Common myeloid progenitor, CD34-positive (primary cell): ENCODE measurements around the gene RTP2.

Experiments used
- CTCF ChIA-PET: fragments of 350-600 bp; sonication (Branson Sonifier 250); formaldehyde crosslinking; loops from one replicate; lab custom pipeline; 2021; ENCODE audit warnings: antibody characterized with exemption; lab: Charles Lee
- POLR2A ChIA-PET: fragments of 350-600 bp; sonication (Branson Sonifier 250); formaldehyde crosslinking; loops from one replicate; lab custom pipeline; 2021; ENCODE audit warnings: antibody characterized with exemption; lab: Charles Lee
- DNase-seq, 3 donors: peaks; one replicate each; pipeline versions ENCODE4 v3.0.0 to v3.0.0-alpha.2; 2013
- H3K27ac ChIP-seq, 2 experiments: 1 replicate in 1 of 2; 2 replicates in 1 of 2; pipeline ENCODE4 v1.7.0; 2013; ENCODE audit warnings: inconsistent platforms in 2 of 2, low read length in 2 of 2, mild to moderate bottlenecking in 2 of 2, low read depth in 1 of 2, moderate library complexity in 1 of 2; ENCODE audit not compliant: severe bottlenecking in 2 of 2, insufficient read depth in 1 of 2, poor library complexity in 1 of 2
- H3K27me3 ChIP-seq, 5 experiments: replicated peaks in 2 of 5; 1 replicate in 3 of 5; 2 replicates in 2 of 5; pipeline versions ENCODE4 v1.6.1 to v1.7.0; 2013; ENCODE audit warnings: low read length in 4 of 5, mild to moderate bottlenecking in 2 of 5, moderate library complexity in 2 of 5, inconsistent platforms in 1 of 5; ENCODE audit not compliant: insufficient read depth in 5 of 5, control insufficient read depth in 4 of 5
- H3K36me3 ChIP-seq, 4 experiments: 1 replicate in 2 of 4; 2 replicates in 2 of 4; pipeline versions ENCODE4 v1.6.1 to v1.7.0; 2013; ENCODE audit warnings: low read length in 3 of 4, control low read depth in 1 of 4, mild to moderate bottlenecking in 1 of 4; ENCODE audit not compliant: control insufficient read depth in 4 of 4, insufficient read depth in 4 of 4
- H3K4me1 ChIP-seq, 4 experiments: 1 replicate in 3 of 4; 2 replicates in 1 of 4; pipeline versions ENCODE4 v1.6.1 to v1.7.1; 2013; ENCODE audit warnings: low read length in 3 of 4, mild to moderate bottlenecking in 3 of 4, control low read depth in 1 of 4, inconsistent platforms in 1 of 4, moderate library complexity in 1 of 4; ENCODE audit not compliant: control insufficient read depth in 4 of 4, insufficient read depth in 4 of 4; ENCODE audit errors: control extremely low read depth in 1 of 4
- H3K4me3 ChIP-seq, 7 experiments: 1 replicate in 4 of 7; 2 replicates in 3 of 7; pipeline versions ENCODE4 v1.5.1 to v1.7.0; 2013; ENCODE audit warnings: mild to moderate bottlenecking in 7 of 7, low read length in 6 of 7, moderate library complexity in 6 of 7, inconsistent platforms in 2 of 7, low read depth in 2 of 7, control low read depth in 1 of 7; ENCODE audit not compliant: insufficient read depth in 4 of 7, control insufficient read depth in 1 of 7; ENCODE audit errors: extremely low read depth in 1 of 7
- H3K9me3 ChIP-seq, 5 experiments: 1 replicate in 4 of 5; 2 replicates in 1 of 5; pipeline versions ENCODE4 v1.6.1 to v1.7.1; 2013; ENCODE audit warnings: low read length in 4 of 5, mild to moderate bottlenecking in 2 of 5, inconsistent platforms in 1 of 5, low read depth in 1 of 5, moderate library complexity in 1 of 5; ENCODE audit not compliant: control insufficient read depth in 4 of 5, insufficient read depth in 2 of 5; ENCODE audit errors: control extremely low read depth in 1 of 5
- WGBS: methylation state at CpG from one replicate; pipeline ENCODE4 v1.1.5; 2013; ENCODE audit not compliant: insufficient coverage; 5-methylcytosine and 5-hydroxymethylcytosine counted together

RTP2 gene

DNA sequence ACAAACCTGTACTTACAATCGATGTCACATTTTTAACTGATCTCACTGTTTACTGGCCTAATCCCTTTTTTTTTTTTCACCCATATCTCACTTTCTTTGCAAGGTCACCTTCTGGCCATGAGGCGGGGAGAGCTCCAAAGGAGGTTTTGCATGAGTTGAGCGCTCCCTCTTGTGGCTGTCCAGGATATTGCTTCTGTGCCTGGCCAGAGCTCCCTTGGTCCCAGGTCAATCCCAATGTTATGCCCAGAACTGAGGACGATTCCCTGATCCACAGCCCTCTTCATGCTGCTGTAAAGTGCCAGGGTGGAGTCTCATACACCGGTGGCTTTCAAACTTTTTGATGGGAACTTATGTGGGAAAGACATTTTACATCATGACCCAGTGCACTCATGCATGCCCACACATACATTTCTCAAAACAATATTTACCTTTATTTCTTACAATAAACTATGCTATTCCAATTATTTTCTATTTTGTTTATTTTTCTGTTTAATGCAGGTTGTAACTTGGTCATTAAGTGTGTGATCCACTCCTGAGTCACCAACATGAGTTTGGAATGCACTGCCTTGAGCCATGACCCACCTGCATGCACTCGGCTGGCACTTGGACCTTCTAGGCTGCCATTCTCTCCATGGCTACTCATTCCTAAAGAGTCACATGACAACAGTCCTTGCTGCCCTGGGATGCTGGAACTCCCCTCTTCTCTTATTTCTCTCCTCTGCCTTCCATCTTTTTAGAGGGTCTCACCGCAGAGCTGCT is 22.5 kb downstream of the RTP2 start:
- CTCF ChIA-PET = interaction anchor here (0.8 to 14.6 kb wide), 33 partner anchors 9 to 1477 kb away, joined by 3 to 376 read pairs (median 5); partner anchors contain the start of genes RTP2 and SST
- peak; percentile 57 to 71 (median 61) for DNase-seq
- Histone ChIP-seq H3K27ac (no peak overlapping the region), H3K4me3 (no peak overlapping the region), H3K36me3 (no peaks in the 10 kb centered on the region), H3K9me3 (peaks cover 0 to 3% (median 0%) of the 10 kb centered on the region in 5 experiments), H3K27me3 (peaks cover 2 to 10% (median 4%) of the 10 kb centered on the region in 5 experiments), H3K4me1 (no peaks in the 10 kb centered on the region)
- POLR2A ChIA-PET = no interaction called here
- 20% methylated on average over 5 of the region's 7 CpGs for WGBS

GRCh38 chr3:187678726-187679268 is 23.6 kb downstream of the RTP2 start:
- 25% methylated on average over 5 of the region's 5 CpGs for WGBS
- Histone ChIP-seq H3K9me3 (no peaks in the 10 kb centered on the region), H3K36me3 (no peaks in the 10 kb centered on the region), H3K27ac (no peak overlapping the region), H3K27me3 (peaks cover 5 to 15% (median 9%) of the 10 kb centered on the region in 5 experiments), H3K4me3 (no peak overlapping the region), H3K4me1 (no peaks in the 10 kb centered on the region)
- DNase-seq = peak; percentile 57 to 77 (median 73)
- ChIA-PET CTCF (interaction anchor here (0.8 to 14.6 kb wide), 28 partner anchors 9 to 1277 kb away, joined by 3 to 376 read pairs (median 5); partner anchors contain the start of genes RTP2 and SST), POLR2A (no interaction called here)

DNA sequence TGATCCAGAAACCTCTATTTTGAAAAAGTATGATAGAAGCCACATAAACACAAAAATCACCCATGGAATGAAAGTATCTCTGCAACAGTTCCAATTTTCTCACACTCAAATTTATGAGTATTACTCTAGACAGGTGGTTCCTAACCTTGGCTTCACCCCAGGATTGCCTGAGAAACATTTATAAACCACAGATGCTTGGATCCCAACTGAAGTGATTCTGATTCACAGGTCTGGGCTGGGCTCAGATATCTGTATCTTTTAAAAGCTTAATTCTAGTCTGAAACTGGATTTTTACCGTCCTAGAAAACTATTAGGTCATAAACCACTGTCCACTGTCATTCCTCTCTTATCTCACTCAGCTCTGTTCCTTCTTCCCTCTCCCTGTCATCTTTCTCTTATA is 24.8 kb downstream of the RTP2 start:
- Histone ChIP-seq H3K27ac (no peak overlapping the region), H3K9me3 (no peaks in the 10 kb centered on the region), H3K36me3 (no peaks in the 10 kb centered on the region), H3K27me3 (peaks cover 9 to 22% (median 14%) of the 10 kb centered on the region in 5 experiments), H3K4me3 (no peak overlapping the region), H3K4me1 (no peaks in the 10 kb centered on the region)
- CTCF ChIA-PET = interaction anchor here (1.0 to 14.6 kb wide), 6 partner anchors 11 to 459 kb away, joined by 3 to 376 read pairs (median 15); no protein-coding TSS in a partner anchor
- WGBS = 75% methylated on average over 1 of the region's 1 CpG
- POLR2A ChIA-PET = interaction anchor here (0.6 kb wide), 3 partner anchors 40 to 423 kb away, joined by 3 to 4 read pairs (median 3); no protein-coding TSS in a partner anchor
- no peak for DNase-seq

DNA sequence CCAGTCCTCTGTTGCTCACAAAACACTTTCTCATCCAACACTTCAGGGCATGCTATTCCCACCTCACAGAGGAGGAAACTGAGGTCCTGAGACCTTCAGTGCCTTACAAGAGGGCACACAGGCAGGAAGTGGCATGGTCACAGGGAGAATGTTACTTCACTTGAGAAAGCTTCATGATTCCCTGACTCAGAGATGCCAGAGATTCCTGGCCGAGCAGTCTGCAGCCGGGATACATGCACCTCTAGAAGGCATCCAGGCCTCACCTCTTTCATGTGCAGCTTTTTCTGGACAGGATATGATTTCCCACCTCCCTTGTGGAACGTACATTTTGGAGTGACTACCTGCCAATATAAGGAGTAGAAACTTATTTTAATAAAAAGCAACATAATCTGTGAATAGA is 29.3 kb downstream of the RTP2 start:
- Histone ChIP-seq H3K36me3 (no peaks in the 10 kb centered on the region), H3K4me1 (no peaks in the 10 kb centered on the region), H3K4me3 (no peak overlapping the region), H3K9me3 (peaks cover 0 to 3% (median 0%) of the 10 kb centered on the region in 5 experiments), H3K27ac (no peak overlapping the region), H3K27me3 (peaks cover 15 to 58% (median 31%) of the 10 kb centered on the region in 5 experiments)
- DNase-seq = no peak
- WGBS = no CpG with 5 or more reads among the region's 3 CpGs
- CTCF ChIA-PET = interaction anchor here (0.9 to 6.4 kb wide), 3 partner anchors 8 to 457 kb away, joined by 3 to 43 read pairs (median 4); no protein-coding TSS in a partner anchor
- POLR2A ChIA-PET = no interaction called here

GRCh38 chr3:187669675-187670504 is 32.5 kb downstream of the RTP2 start, which contains the start of gene SST:
Gene SST (minus strand): TSS chr3:187670394. CDS start chr3:187670291, 103 bp downstream.
- ChIA-PET CTCF (interaction anchor here (1.2 to 6.4 kb wide), 4 partner anchors 9 to 350 kb away, joined by 3 to 43 read pairs (median 18); no protein-coding TSS in a partner anchor), POLR2A (no interaction called here)
- H3K36me3 ChIP-seq = no peaks in the 10 kb centered on the region
- H3K4me1 ChIP-seq = no peaks in the 10 kb centered on the region
- no peak within 1 kb of the TSS for H3K4me3 ChIP-seq
- 14% methylated on average over 43 of the region's 46 CpGs for WGBS
- no peak within 1 kb of the TSS for H3K27ac ChIP-seq
- peaks cover 13 to 50% (median 26%) of the 10 kb centered on the region in 5 experiments for H3K27me3 ChIP-seq
- DNase-seq = peak; percentile 38 to 69 (median 68)
- H3K9me3 ChIP-seq = peaks cover 0 to 3% (median 0%) of the 10 kb centered on the region in 5 experiments

DNA sequence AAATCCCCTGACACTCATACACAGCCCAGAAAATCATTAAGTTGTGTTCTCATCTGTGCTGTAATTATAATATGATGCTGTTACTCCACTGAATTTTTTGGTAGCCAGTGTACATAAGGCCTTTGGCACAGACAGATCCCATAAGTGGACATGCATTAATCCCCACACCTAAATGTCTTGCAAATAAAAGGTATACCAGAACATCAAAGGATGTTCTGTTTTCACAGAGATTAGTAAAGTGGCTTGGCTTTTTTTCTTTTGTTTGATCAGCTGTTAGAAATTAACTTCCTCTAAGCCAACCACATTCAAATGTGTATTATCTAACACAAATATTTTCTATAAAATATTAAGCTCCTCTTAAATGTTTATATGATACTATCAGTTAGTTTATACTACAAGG is 34.8 kb downstream of the RTP2 start:
- H3K27ac ChIP-seq = no peak overlapping the region
- peak in 1 of 3 donors; percentile 6 for DNase-seq
- H3K27me3 ChIP-seq = peaks cover 4 to 35% (median 16%) of the 10 kb centered on the region in 5 experiments
- peaks cover 0 to 5% (median 0%) of the 10 kb centered on the region in 5 experiments for H3K9me3 ChIP-seq
- ChIA-PET CTCF (interaction anchor here (1.0 to 6.4 kb wide), 4 partner anchors 10 to 348 kb away, joined by 4 to 43 read pairs (median 20); no protein-coding TSS in a partner anchor), POLR2A (interaction anchor here (0.5 kb wide), 1 partner anchor 298 kb away, joined by 3 read pairs; no protein-coding TSS in a partner anchor)
- no peaks in the 10 kb centered on the region for H3K36me3 ChIP-seq
- H3K4me1 ChIP-seq = peaks cover 0 to 7% (median 1%) of the 10 kb centered on the region in 4 experiments
- no peak overlapping the region for H3K4me3 ChIP-seq
